Activated T-cell treated with anti-CD3 and anti-CD28 coated beads, Interleukin-2, amount 50 U/mL, for 72 hours (primary cell): ENCODE measurements around the gene EDDM13. TPM values are rescaled to one million over a fixed set of nuclear protein-coding genes. Genes with fewer than 3 reads are reported as not detected.
"Not testable (repeated sequence)": the region's sequence is repeated elsewhere in the genome, so short reads cannot be mapped to it uniquely, and the experiment has no call there.

Experiments
- ATAC-seq, 2 donors: fragments of 150-1000 bp; cut with Tn5 transposase; replicated peaks in 1 of 2; 2 replicates each; pipeline ENCODE4 v1.10.0; 2021; ENCODE audit warnings: moderate library complexity in 2 of 2, mild to moderate bottlenecking in 1 of 2
- DNase-seq, 2 donors: peaks; one replicate each; pipeline ENCODE4 v3.0.0; 2021 to 2022; ENCODE audit warnings: mixed read lengths in 1 of 2
- H3K27ac Mint-ChIP-seq: one replicate; pipeline ENCODE4 v1.8.0; 2022; ENCODE audit warnings: mild to moderate bottlenecking, moderate library complexity, mixed read lengths
- H3K27me3 Mint-ChIP-seq: one replicate; pipeline ENCODE4 v1.8.0; 2022; ENCODE audit warnings: low read depth, mixed read lengths
- H3K36me3 Mint-ChIP-seq, 2 donors: one replicate each; pipeline ENCODE4 v1.8.0; 2022; ENCODE audit warnings: mixed read lengths in 2 of 2, mild to moderate bottlenecking in 1 of 2; ENCODE audit not compliant: insufficient read depth in 2 of 2
- H3K4me1 Mint-ChIP-seq: one replicate; pipeline ENCODE4 v1.8.0; 2022; ENCODE audit warnings: low read depth, mixed read lengths
- H3K4me3 Mint-ChIP-seq, 2 donors: one replicate each; pipeline ENCODE4 v1.8.0; 2022; ENCODE audit warnings: mild to moderate bottlenecking in 2 of 2, mixed read lengths in 2 of 2, moderate library complexity in 2 of 2
- H3K9me3 Mint-ChIP-seq, 2 donors: one replicate each; pipeline ENCODE4 v1.8.0; 2022; ENCODE audit warnings: mixed read lengths in 2 of 2
- total RNA-seq, 2 donors: library from RNA; stranded (reverse); gene quantifications; one replicate each; pipeline ENCODE4 v1.2.3, GENCODE V29; 2022

The EDDM13 gene, protein sequence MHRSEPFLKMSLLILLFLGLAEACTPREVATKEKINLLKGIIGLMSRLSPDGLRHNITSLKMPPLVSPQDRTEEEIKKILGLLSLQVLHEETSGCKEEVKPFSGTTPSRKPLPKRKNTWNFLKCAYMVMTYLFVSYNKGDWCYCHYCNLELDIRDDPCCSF
- total RNA-seq: under 1 TPM in 1 of 2 donors, not detected in 1; 0.67 TPM

GRCh38 chr19:56272161-56272798 is at the start of gene EDDM13:
Gene EDDM13 (plus strand): TSS chr19:56272748. CDS start chr19:56272835, 87 bp downstream.
- Mint-ChIP-seq H3K27ac (no peak within 1 kb of the TSS), H3K9me3 (no peaks in the 10 kb centered on the region), H3K4me3 (no peak within 1 kb of the TSS), H3K4me1 (no peaks in the 10 kb centered on the region), H3K27me3 (no peaks in the 10 kb centered on the region), H3K36me3 (peaks cover 0 to 1% of the 10 kb centered on the region in 2 donors)
- no peak for ATAC-seq
- no peak for DNase-seq

- H3K4me3 Mint-ChIP-seq: no peak overlapping the region
- no peaks in the 10 kb centered on the region for H3K4me1 Mint-ChIP-seq
- no peaks in the 10 kb centered on the region for H3K9me3 Mint-ChIP-seq
- DNase-seq (no peak), ATAC-seq (no peak)
- no peaks in the 10 kb centered on the region for H3K36me3 Mint-ChIP-seq
- peaks cover 4% of the 10 kb centered on the region for H3K27me3 Mint-ChIP-seq
- H3K27ac Mint-ChIP-seq: no peak overlapping the region
Measured at GRCh38 chr19:56222901-56223300, 49.6 kb upstream of the EDDM13 start.

GRCh38 chr19:56223481-56223880 is 49.1 kb upstream of the EDDM13 start:
- H3K36me3 Mint-ChIP-seq: no peaks in the 10 kb centered on the region
- ATAC-seq (no peak), DNase-seq (no peak)
- no peaks in the 10 kb centered on the region for H3K27me3 Mint-ChIP-seq
- H3K4me3 Mint-ChIP-seq: no peak overlapping the region
- no peak overlapping the region for H3K27ac Mint-ChIP-seq
- H3K4me1 Mint-ChIP-seq: no peaks in the 10 kb centered on the region
- H3K9me3 Mint-ChIP-seq: no peaks in the 10 kb centered on the region

- Mint-ChIP-seq H3K4me1 (no peaks in the 10 kb centered on the region), H3K4me3 (no peak overlapping the region), H3K9me3 (no peaks in the 10 kb centered on the region), H3K27ac (no peak overlapping the region), H3K36me3 (no peaks in the 10 kb centered on the region), H3K27me3 (no peaks in the 10 kb centered on the region)
- no peak for ATAC-seq
- no peak for DNase-seq
Measured at GRCh38 chr19:56245121-56245740, 27.3 kb upstream of the EDDM13 start.

DNA sequence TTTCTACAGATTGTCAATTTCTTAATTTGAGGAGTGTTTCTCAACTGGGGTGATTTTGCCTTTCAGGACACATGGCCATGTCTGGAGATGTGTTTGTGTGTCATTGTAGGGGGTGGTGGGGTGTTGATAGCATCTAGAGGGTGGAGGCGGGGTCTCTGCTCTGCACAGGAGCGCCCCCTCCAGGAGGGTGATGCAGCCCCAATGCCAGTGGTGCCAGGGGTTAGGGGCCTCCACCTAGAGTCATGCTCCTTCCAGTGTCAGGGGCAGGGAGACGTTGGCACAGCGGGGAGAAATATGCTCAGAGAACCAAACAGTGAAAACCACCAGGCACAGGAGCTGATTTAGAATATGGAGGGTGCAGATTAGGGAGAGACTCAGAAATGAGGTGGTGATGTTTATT is 26.8 kb upstream of the EDDM13 start:
- DNase-seq, H3K27me3 Mint-ChIP-seq, H3K4me1 Mint-ChIP-seq, H3K27ac Mint-ChIP-seq, ATAC-seq, H3K9me3 Mint-ChIP-seq, H3K36me3 Mint-ChIP-seq, H3K4me3 Mint-ChIP-seq: not testable (repeated sequence)

- not testable (repeated sequence) for H3K4me3 Mint-ChIP-seq, H3K9me3 Mint-ChIP-seq, H3K36me3 Mint-ChIP-seq, H3K4me1 Mint-ChIP-seq, ATAC-seq, H3K27me3 Mint-ChIP-seq, DNase-seq, H3K27ac Mint-ChIP-seq
Measured at GRCh38 chr19:56248736-56249338, 23.7 kb upstream of the EDDM13 start.

GRCh38 chr19:56252699-56253422 is 19.7 kb upstream of the EDDM13 start:
- H3K4me1 Mint-ChIP-seq: no peaks in the 10 kb centered on the region
- ATAC-seq: peak; percentile 64 to 68
- no peak overlapping the region for H3K27ac Mint-ChIP-seq
- H3K9me3 Mint-ChIP-seq: peaks cover 3 to 6% of the 10 kb centered on the region in 2 donors
- H3K4me3 Mint-ChIP-seq: no peak overlapping the region
- no peaks in the 10 kb centered on the region for H3K36me3 Mint-ChIP-seq
- H3K27me3 Mint-ChIP-seq: no peaks in the 10 kb centered on the region
- peak; percentile 80 to 82 for DNase-seq

DNA sequence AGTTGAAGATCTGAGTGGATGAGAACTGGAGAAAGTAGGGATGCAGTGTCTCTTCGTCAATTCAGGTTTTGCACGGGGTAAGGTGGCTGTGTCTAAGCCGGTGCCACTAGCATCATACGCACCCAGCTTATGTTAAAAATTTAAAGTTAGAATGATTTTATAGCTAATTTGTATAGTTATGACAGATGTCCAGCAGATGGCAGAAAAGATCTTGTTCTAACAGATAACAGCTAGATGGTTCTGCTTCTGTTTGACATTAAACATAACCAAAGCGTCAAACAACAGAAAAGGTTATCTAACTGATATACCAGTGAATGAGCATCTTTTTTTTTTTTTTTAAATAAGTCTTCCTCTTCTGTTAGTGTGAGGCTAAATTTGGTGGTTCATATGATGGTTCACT is 18.8 kb upstream of the EDDM13 start:
- Mint-ChIP-seq H3K9me3 (peaks cover 3 to 6% of the 10 kb centered on the region in 2 donors), H3K4me3 (no peak overlapping the region), H3K36me3 (no peaks in the 10 kb centered on the region), H3K27ac (no peak overlapping the region), H3K27me3 (no peaks in the 10 kb centered on the region), H3K4me1 (no peaks in the 10 kb centered on the region)
- ATAC-seq: no peak
- no peak for DNase-seq

DNA sequence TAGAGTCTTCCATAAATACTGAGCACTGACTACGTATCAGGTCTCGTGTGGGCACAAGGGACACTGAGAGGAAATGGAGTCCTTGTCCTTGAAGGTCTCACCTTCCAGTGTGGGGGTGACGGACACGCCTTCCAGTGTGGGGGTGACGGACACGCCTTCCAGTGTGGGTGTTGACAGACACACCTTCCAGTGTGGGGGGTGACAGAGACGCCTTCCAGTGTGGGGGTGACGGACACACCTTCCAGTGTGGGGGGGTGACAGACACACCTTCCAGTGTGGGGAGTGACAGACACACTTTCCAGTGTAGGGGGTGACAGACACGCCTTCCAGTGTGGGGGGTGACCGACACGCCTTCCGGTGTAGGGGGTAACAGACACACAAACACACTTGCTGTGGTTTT is 14.3 kb upstream of the EDDM13 start:
- no peak overlapping the region for H3K4me3 Mint-ChIP-seq

GRCh38 chr19:56261145-56261544 is 11.4 kb upstream of the EDDM13 start:
- H3K27me3 Mint-ChIP-seq: no peaks in the 10 kb centered on the region
- DNase-seq (no peak), ATAC-seq (no peak)
- no peaks in the 10 kb centered on the region for H3K36me3 Mint-ChIP-seq
- H3K4me3 Mint-ChIP-seq: no peak overlapping the region
- H3K27ac Mint-ChIP-seq: no peak overlapping the region
- H3K9me3 Mint-ChIP-seq: no peaks in the 10 kb centered on the region
- H3K4me1 Mint-ChIP-seq: no peaks in the 10 kb centered on the region

More for the DNA sequence above, 14.3 kb upstream of the EDDM13 start:
- no peaks in the 10 kb centered on the region for H3K27me3 Mint-ChIP-seq
- no peak overlapping the region for H3K27ac Mint-ChIP-seq
- no peaks in the 10 kb centered on the region for H3K36me3 Mint-ChIP-seq
- H3K9me3 Mint-ChIP-seq: no peaks in the 10 kb centered on the region
- ATAC-seq (no peak), DNase-seq (no peak)
- H3K4me1 Mint-ChIP-seq: no peaks in the 10 kb centered on the region

- H3K4me1 Mint-ChIP-seq, H3K4me3 Mint-ChIP-seq, DNase-seq, H3K36me3 Mint-ChIP-seq, H3K9me3 Mint-ChIP-seq, H3K27me3 Mint-ChIP-seq, H3K27ac Mint-ChIP-seq, ATAC-seq: not testable (repeated sequence)
Measured at GRCh38 chr19:56261932-56262331, 10.6 kb upstream of the EDDM13 start.

GRCh38 chr19:56263319-56263718 is 9.2 kb upstream of the EDDM13 start:
- H3K27me3 Mint-ChIP-seq: no peaks in the 10 kb centered on the region
- DNase-seq (no peak), ATAC-seq (no peak)
- no peak overlapping the region for H3K27ac Mint-ChIP-seq
- H3K36me3 Mint-ChIP-seq: no peaks in the 10 kb centered on the region
- no peak overlapping the region for H3K4me3 Mint-ChIP-seq
- H3K4me1 Mint-ChIP-seq: no peaks in the 10 kb centered on the region
- no peaks in the 10 kb centered on the region for H3K9me3 Mint-ChIP-seq

DNA sequence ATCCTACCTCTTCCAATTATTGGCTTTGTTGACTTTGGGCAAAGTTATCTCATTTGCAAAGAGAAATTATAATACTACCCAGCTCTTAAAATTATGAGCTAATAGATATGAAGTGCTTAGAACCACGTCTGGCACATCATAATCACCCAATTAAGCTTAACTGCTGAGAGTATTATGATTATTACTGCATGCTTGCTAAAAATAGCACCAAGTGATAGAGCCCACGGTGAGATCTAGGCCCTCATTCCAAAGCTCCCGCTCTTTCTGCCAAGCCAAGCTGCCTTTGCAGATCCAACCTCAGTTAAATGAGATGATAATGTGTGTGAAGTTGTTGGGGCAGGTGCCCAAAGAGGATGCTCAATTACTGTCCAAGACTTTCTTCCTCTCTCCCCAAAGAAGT is 6.5 kb upstream of the EDDM13 start:
- DNase-seq: no peak
- Mint-ChIP-seq H3K9me3 (no peaks in the 10 kb centered on the region), H3K4me3 (no peak overlapping the region), H3K4me1 (no peaks in the 10 kb centered on the region), H3K36me3 (no peaks in the 10 kb centered on the region), H3K27me3 (no peaks in the 10 kb centered on the region), H3K27ac (no peak overlapping the region)
- ATAC-seq: no peak
